Loucy (cell line): ENCODE measurements around the gene RBM44.

Source experiments
- H2AFZ ChIP-seq: fragments of 200-600 bp; sonication (generic); 2 replicates; pipeline ENCODE4 v1.6.0; 2016; ENCODE audit warnings: antibody characterized with exemption, mild to moderate bottlenecking, low read length, moderate library complexity
- H3F3A ChIP-seq: fragments of 200-600 bp; 2 replicates; pipeline ENCODE4 v1.6.0; 2016; ENCODE audit warnings: antibody characterized with exemption, low read depth, mild to moderate bottlenecking
- H3K27me3 ChIP-seq: fragments of 200-600 bp; sonication (generic); 2 replicates; pipeline ENCODE4 v1.6.1; 2014; ENCODE audit warnings: low read length, mild to moderate bottlenecking; ENCODE audit not compliant: insufficient read depth, poor library complexity, severe bottlenecking
- H3K36me3 ChIP-seq: fragments of 200-600 bp; sonication (generic); 2 replicates; pipeline ENCODE4 v1.6.1; 2016; ENCODE audit warnings: low read length; ENCODE audit not compliant: insufficient read depth
- H3K4me1 ChIP-seq: fragments of 200-600 bp; sonication (generic); 2 replicates; pipeline ENCODE4 v1.5.1; 2014; ENCODE audit warnings: low read length, mild to moderate bottlenecking; ENCODE audit not compliant: insufficient read depth, poor library complexity, severe bottlenecking
- H3K4me2 ChIP-seq: fragments of 200-600 bp; sonication (generic); 2 replicates; pipeline ENCODE4 v1.6.0; 2014; ENCODE audit warnings: antibody characterized with exemption, low read length, low read depth, mild to moderate bottlenecking; ENCODE audit not compliant: poor library complexity, severe bottlenecking
- H3K4me3 ChIP-seq: fragments of 200-600 bp; sonication (generic); 2 replicates; pipeline ENCODE4 v1.5.1; 2014; ENCODE audit warnings: low read length, mild to moderate bottlenecking, mixed read lengths; ENCODE audit not compliant: poor library complexity, severe bottlenecking
- H3K79me2 ChIP-seq: fragments of 200-600 bp; sonication (generic); 2 replicates; pipeline ENCODE4 v1.6.1; 2014; ENCODE audit warnings: low read length; ENCODE audit not compliant: insufficient read depth
- H3K9ac ChIP-seq: fragments of 200-600 bp; sonication (generic); 2 replicates; pipeline ENCODE4 v1.6.0; 2014; ENCODE audit warnings: mild to moderate bottlenecking, low read depth, low read length, moderate library complexity; ENCODE audit not compliant: poor library complexity, severe bottlenecking
- H3K9me2 ChIP-seq: fragments of 200-600 bp; sonication (generic); replicated peaks from 2 replicates; pipeline ENCODE4 v1.6.1; 2016; ENCODE audit warnings: low read depth, low read length, mixed read lengths
- H3K9me3 ChIP-seq: fragments of 200-600 bp; sonication (generic); 2 replicates; pipeline ENCODE4 v1.6.1; 2014; ENCODE audit warnings: mild to moderate bottlenecking, antibody characterized with exemption, low read length, low read depth; ENCODE audit not compliant: insufficient read depth
- H4K20me1 ChIP-seq: fragments of 200-600 bp; sonication (generic); 2 replicates; pipeline ENCODE4 v1.6.0; 2014; ENCODE audit warnings: antibody characterized with exemption, low read length, mild to moderate bottlenecking; ENCODE audit not compliant: insufficient read depth, poor library complexity, severe bottlenecking
- CTCF ChIP-seq: fragments of 200-600 bp; sonication (generic); conservative IDR thresholded peaks from 2 replicates; pipeline ENCODE4 v1.5.1; 2014; ENCODE audit warnings: mild to moderate bottlenecking, antibody characterized with exemption, low read length
- EZH2phosphoT487 ChIP-seq: fragments of 200-600 bp; IDR thresholded peaks from 2 replicates; pipeline ENCODE4 v1.6.1; 2018; ENCODE audit warnings: antibody characterized with exemption, mild to moderate bottlenecking, moderate library complexity, borderline replicate concordance

RBM44 gene

GRCh38 chr2:237820421-237820820 is 21.8 kb downstream of the RBM44 start:
- Histone ChIP-seq H4K20me1 (no peaks in the 10 kb centered on the region), H3K79me2 (no peaks in the 10 kb centered on the region), H3K9me3 (no peaks in the 10 kb centered on the region), H3K4me3 (no peak overlapping the region), H3K36me3 (no peaks in the 10 kb centered on the region), H2AFZ (no peak overlapping the region), H3K27me3 (no peaks in the 10 kb centered on the region), H3K4me2 (no peak overlapping the region), H3K4me1 (peaks cover 14% of the 10 kb centered on the region), H3K9ac (no peak overlapping the region), H3F3A (peaks cover 4% of the 10 kb centered on the region; the same call in 1 of the 2 replicates), H3K9me2 (no peaks in the 10 kb centered on the region)
- TF ChIP-seq EZH2phosphoT487 (no peak), CTCF (no peak)

- Histone ChIP-seq H3K79me2 (no peaks in the 10 kb centered on the region), H4K20me1 (no peaks in the 10 kb centered on the region), H3K9me2 (no peaks in the 10 kb centered on the region), H2AFZ (no peak overlapping the region), H3K4me2 (no peak overlapping the region), H3K27me3 (no peaks in the 10 kb centered on the region), H3F3A (no peaks in the 10 kb centered on the region), H3K4me3 (no peak overlapping the region), H3K9ac (no peak overlapping the region), H3K4me1 (no peaks in the 10 kb centered on the region), H3K9me3 (no peaks in the 10 kb centered on the region), H3K36me3 (no peaks in the 10 kb centered on the region)
- TF ChIP-seq EZH2phosphoT487 = no peak
- TF ChIP-seq CTCF = no peak
Observed at GRCh38 chr2:237823544-237823943, 25.0 kb downstream of the RBM44 start.

- Histone ChIP-seq H3K27me3 (no peaks in the 10 kb centered on the region), H3K4me2 (no peak overlapping the region), H3K36me3 (no peaks in the 10 kb centered on the region), H3F3A (no peaks in the 10 kb centered on the region), H4K20me1 (no peaks in the 10 kb centered on the region), H2AFZ (no peak overlapping the region), H3K9ac (no peak overlapping the region), H3K79me2 (no peaks in the 10 kb centered on the region), H3K4me1 (no peaks in the 10 kb centered on the region), H3K9me3 (no peaks in the 10 kb centered on the region), H3K9me2 (no peaks in the 10 kb centered on the region), H3K4me3 (no peak overlapping the region)
- TF ChIP-seq CTCF = no peak
- no peak for TF ChIP-seq EZH2phosphoT487
Observed at GRCh38 chr2:237824085-237824484, 25.5 kb downstream of the RBM44 start.
